Middle frontal gyrus (tissue), 1 donor: ENCODE data around the gene KLHL42.
"Not testable (repeated sequence)": the region's sequence is repeated elsewhere in the genome, so short reads cannot be mapped to it uniquely, and the experiment has no call there.

Experiments
- DNase-seq: peaks from one replicate; pipeline ENCODE4 v3.0.0-alpha.2; 2015; ENCODE audit warnings: low spot score; ENCODE audit errors: extremely low spot score

KLHL42 gene

GRCh38 chr12:27779920-27780611 lies at the start of gene KLHL42, which contains the start of gene MANSC4:
TSS of gene KLHL42 (plus strand) at chr12:27780233. CDS start at chr12:27780331, 98 bp downstream.
TSS of gene MANSC4 (minus strand) at chr12:27780236. CDS start at chr12:27771276, 8,960 bp downstream.
- DNase-seq, result peak; percentile 38

- no peak for DNase-seq
Observed at GRCh38 chr12:27732281-27732680, 47.8 kb upstream of the KLHL42 start.

GRCh38 chr12:27733052-27733656 lies 46.9 kb upstream of the KLHL42 start:
- DNase-seq, result no peak

- no peak for DNase-seq
Observed at GRCh38 chr12:27733791-27734190, 46.2 kb upstream of the KLHL42 start.

- not testable (repeated sequence) for DNase-seq
Observed at GRCh38 chr12:27734321-27734720, 45.7 kb upstream of the KLHL42 start.

- no peak for DNase-seq
Observed at GRCh38 chr12:27743601-27744000, 36.4 kb upstream of the KLHL42 start.

- not testable (repeated sequence) for DNase-seq
Observed at GRCh38 chr12:27745734-27746133, 34.3 kb upstream of the KLHL42 start.

- DNase-seq, result no peak
Observed at GRCh38 chr12:27747111-27747820, 32.8 kb upstream of the KLHL42 start.

- no peak for DNase-seq
Observed at GRCh38 chr12:27751386-27752047, 28.5 kb upstream of the KLHL42 start.

GRCh38 chr12:27754795-27755194 lies 25.2 kb upstream of the KLHL42 start:
- no peak for DNase-seq

GRCh38 chr12:27756670-27757195 lies 23.3 kb upstream of the KLHL42 start:
- DNase-seq, result no peak

GRCh38 chr12:27762757-27763156 lies 17.3 kb upstream of the KLHL42 start:
- DNase-seq, result no peak

GRCh38 chr12:27766587-27766986 lies 13.4 kb upstream of the KLHL42 start:
- DNase-seq, result no peak

GRCh38 chr12:27769142-27769673 lies 10.8 kb upstream of the KLHL42 start:
- DNase-seq, result no peak

- DNase-seq, result no peak
Observed at GRCh38 chr12:27771481-27772327, 8.3 kb upstream of the KLHL42 start.

- DNase-seq, result no peak
Observed at GRCh38 chr12:27772328-27773049, 7.5 kb upstream of the KLHL42 start.

GRCh38 chr12:27777141-27777540 lies 2.9 kb upstream of the KLHL42 start:
- no peak for DNase-seq

GRCh38 chr12:27778206-27778605 lies 1.8 kb upstream of the KLHL42 start:
- DNase-seq, result no peak

GRCh38 chr12:27779416-27779919 lies 565 bp upstream of the KLHL42 start:
- no peak for DNase-seq
